A549 (cell line): ENCODE results near the gene PLA2G2D. TPM values are rescaled to one million over a fixed set of nuclear protein-coding genes. Genes with fewer than 3 reads are reported as not detected.

Experiments
- ATAC-seq, 2 experiments: fragments of 200-7000 bp in 1 of 2; fragments of >200 bp in 1 of 2; cut with Nextera tagmentation in 1 of 2; cut with Tn5 transposase in 1 of 2; 3 replicates each; pipeline versions ENCODE4 v1.8.0 to v1.9.1; 2018 to 2020; ENCODE audit warnings: mild to moderate bottlenecking in 1 of 2, moderate library complexity in 1 of 2
- CTCF ChIA-PET: fragments of 300-600 bp; sonication (Branson Sonifier 250); formaldehyde crosslinking; extraction: SDS; loops from one replicate; lab custom pipeline; 2021; ENCODE audit warnings: antibody characterized with exemption, inconsistent platforms; lab: Yijun Ruan, JAX
- POLR2A ChIA-PET: fragments of 350-600 bp; formaldehyde crosslinking; extraction: SDS; loops from one replicate; lab custom pipeline; 2021; ENCODE audit warnings: antibody characterized with exemption, inconsistent platforms; lab: Yijun Ruan, JAX
- DNase-seq, 2 experiments: peaks; one replicate each; pipeline versions ENCODE4 v3.0.0 to v3.0.0-alpha.2; 2011 to 2016; ENCODE audit warnings: low read depth in 1 of 2, low spot score in 1 of 2
- FAIRE-seq: peaks from 2 replicates; lab custom pipeline; 2011; peaks lifted over from hg19 to GRCh38; lab: Jason Lieb, UNC
- H3K27ac ChIP-seq, 2 experiments: fragments of >200 bp; sonication (Bioruptor Twin); formaldehyde crosslinking; 3 replicates each; pipeline ENCODE4 v1.5.1; 2016 to 2017
- H3K4me1 ChIP-seq: fragments of >200 bp; sonication (Bioruptor Twin); formaldehyde crosslinking; 3 replicates; pipeline ENCODE4 v1.6.1; 2016
- H3K4me2 ChIP-seq: fragments of >200 bp; sonication (Bioruptor Twin); formaldehyde crosslinking; 3 replicates; pipeline ENCODE4 v1.6.1; 2016
- H3K4me3 ChIP-seq: fragments of >200 bp; sonication (Bioruptor Twin); formaldehyde crosslinking; 3 replicates; pipeline ENCODE4 v1.5.1; 2016
- H3K9me3 ChIP-seq: fragments of >200 bp; sonication (Bioruptor Twin); formaldehyde crosslinking; 3 replicates; pipeline ENCODE4 v1.6.1; 2016
- ATOH8 ChIP-seq: fragments of 250-450 bp; sonication (Bioruptor Pico); IDR thresholded peaks from 2 replicates; pipeline ENCODE4 v1.5.0; 2020; ENCODE audit warnings: low read depth, mild to moderate bottlenecking, moderate library complexity
- BCL3 ChIP-seq: fragments of >200 bp; sonication (Bioruptor Twin); formaldehyde crosslinking; IDR thresholded peaks from 3 replicates; pipeline ENCODE4 v1.6.1; 2016
- CTCF ChIP-seq: fragments of >200 bp; sonication (Bioruptor Twin); formaldehyde crosslinking; IDR thresholded peaks from 3 replicates; pipeline ENCODE4 v1.5.1; 2016
- ELK1 ChIP-seq: fragments of 150-350 bp; IDR thresholded peaks from 2 replicates; pipeline ENCODE4 v1.6.1; 2014; ENCODE audit warnings: low read depth, mild to moderate bottlenecking, low read length
- FOSL2 ChIP-seq, 2 experiments: fragments of 450-650 bp in 1 of 2; fragments of >200 bp in 1 of 2; sonication (Bioruptor Twin) in 1 of 2; formaldehyde crosslinking; IDR thresholded peaks; 2 replicates each; pipeline versions ENCODE4 v1.5.0 to v1.6.1; 2016 to 2020; ENCODE audit warnings: mild to moderate bottlenecking in 1 of 2, moderate library complexity in 1 of 2
- GATA3 ChIP-seq: IDR thresholded peaks from 2 replicates; pipeline ENCODE4 v1.6.1; 2012; ENCODE audit warnings: borderline replicate concordance
- HOXB5 ChIP-seq: fragments of 250-450 bp; sonication (Bioruptor Pico); IDR thresholded peaks from 2 replicates; pipeline ENCODE4 v1.5.0; 2020; ENCODE audit warnings: mild to moderate bottlenecking, moderate library complexity
- KDM1A ChIP-seq: fragments of 200-600 bp; sonication (generic); IDR thresholded peaks from 2 replicates; pipeline ENCODE4 v1.6.1; 2016; ENCODE audit warnings: low read depth, mild to moderate bottlenecking
- KDM5A ChIP-seq: fragments of 200-600 bp; sonication (generic); IDR thresholded peaks from 2 replicates; pipeline ENCODE4 v1.6.1; 2016; ENCODE audit warnings: antibody characterized with exemption, mild to moderate bottlenecking
- MAFK ChIP-seq: fragments of 450-650 bp; IDR thresholded peaks from 2 replicates; pipeline ENCODE4 v1.6.1; 2014; ENCODE audit not compliant: partially characterized antibody
- NFE2L2 ChIP-seq: fragments of 150-350 bp; conservative IDR thresholded peaks from 2 replicates; pipeline ENCODE4 v1.6.1; 2014; ENCODE audit warnings: low read length
- PHF8 ChIP-seq: fragments of 200-600 bp; sonication (generic); IDR thresholded peaks from 2 replicates; pipeline ENCODE4 v1.6.1; 2016; ENCODE audit warnings: low read depth, mild to moderate bottlenecking, antibody characterized with exemption, moderate library complexity, borderline replicate concordance
- POLR2A ChIP-seq: IDR thresholded peaks from 2 replicates; pipeline ENCODE4 v1.6.1; 2012; ENCODE audit warnings: mild to moderate bottlenecking, low read length
- POLR2AphosphoS2 ChIP-seq: conservative IDR thresholded peaks from 2 replicates; pipeline ENCODE4 v1.6.1; 2012; ENCODE audit warnings: low read length, improper control_type of control experiment, inconsistent platforms
- RCOR1 ChIP-seq: fragments of 150-350 bp; IDR thresholded peaks from 2 replicates; pipeline ENCODE4 v1.6.1; 2014; ENCODE audit warnings: antibody characterized with exemption, low read length, low read depth
- REST ChIP-seq: fragments of 200-600 bp; sonication (generic); IDR thresholded peaks from 2 replicates; pipeline ENCODE4 v1.6.1; 2016; ENCODE audit warnings: antibody characterized with exemption, mild to moderate bottlenecking, moderate library complexity
- RFX5 ChIP-seq: fragments of 450-650 bp; IDR thresholded peaks from 2 replicates; pipeline ENCODE4 v1.7.1; 2014; ENCODE audit warnings: antibody characterized with exemption, mild to moderate bottlenecking, moderate library complexity
- SREBF2 ChIP-seq: fragments of 450-650 bp; IDR thresholded peaks from 2 replicates; pipeline ENCODE4 v1.6.1; 2014; ENCODE audit warnings: mild to moderate bottlenecking, moderate library complexity
- TFCP2L1 ChIP-seq: fragments of 250-450 bp; sonication (Bioruptor Pico); IDR thresholded peaks from 2 replicates; pipeline ENCODE4 v1.5.0; 2021; ENCODE audit warnings: mild to moderate bottlenecking
- USF2 ChIP-seq: fragments of 450-650 bp; IDR thresholded peaks from 2 replicates; pipeline ENCODE4 v1.6.1; 2014; ENCODE audit warnings: antibody characterized with exemption
- WGBS: methylation state at CpG from one replicate; pipeline ENCODE4 v1.1.6; 2017; ENCODE audit errors: missing lambda C conversion rate; 5-methylcytosine and 5-hydroxymethylcytosine counted together
- polyA plus RNA-seq, 4 experiments: library from polyadenylated mRNA; depleted of rRNA in 3 of 4; stranded (reverse); fragments of >200 nt; fragmentation: RNase III in 1 of 4; extraction: RNeasy Plus Mini Kit Qiagen cat#74134 plus additional on column Dnase treatment in 1 of 4; gene quantifications; 2 replicates in 3 of 4; 3 replicates in 1 of 4; pipeline ENCODE4 v1.2.3, GENCODE V29; 2011 to 2017

PLA2G2D gene
- polyA plus RNA-seq, 2 of the 4 experiments (the other 2 are of a cell fraction): not detected

- DNase-seq (no peak), ATAC-seq (no peak), FAIRE-seq (no peak)
- H3K4me1 ChIP-seq: no peaks in the 10 kb centered on the region
- no peak overlapping the region for H3K4me2 ChIP-seq
- H3K4me3 ChIP-seq: no peak overlapping the region
- ChIA-PET POLR2A (no interaction called here), CTCF (interaction anchor here (1.0 kb wide), 1 partner anchor 12 kb away, joined by 3 read pairs; no protein-coding TSS in a partner anchor)
- no peak overlapping the region for H3K27ac ChIP-seq
- no peak for TF ChIP-seq HOXB5 (CRISPR knock-in tag)
- TF ChIP-seq PHF8: no peak
- no peak for TF ChIP-seq TFCP2L1 (CRISPR knock-in tag)
- TF ChIP-seq REST: no peak
- TF ChIP-seq ELK1: no peak
- no peak for TF ChIP-seq POLR2AphosphoS2
- no peak for TF ChIP-seq USF2
- no peak for TF ChIP-seq FOSL2 (IDR thresholded peaks at IDR 0.05)
- TF ChIP-seq FOSL2 (CRISPR knock-in tag; IDR thresholded peaks at IDR 0.05): no peak
- TF ChIP-seq KDM1A: no peak
- TF ChIP-seq CTCF: no peak
- no peak for TF ChIP-seq POLR2A
- no peak for TF ChIP-seq GATA3
- no peak for TF ChIP-seq RFX5
- no peak for TF ChIP-seq KDM5A
- no peak for TF ChIP-seq NFE2L2
- no peak for TF ChIP-seq RCOR1
- no peak for TF ChIP-seq BCL3
- TF ChIP-seq SREBF2: no peak
- no peak for TF ChIP-seq MAFK
- no peak for TF ChIP-seq ATOH8
- WGBS: 49% methylated on average over 6 of the region's 7 CpGs
- H3K9me3 ChIP-seq: no peaks in the 10 kb centered on the region
Measured at GRCh38 chr1:20115916-20116315, 3.4 kb downstream of the PLA2G2D start.
